H9 (cell line): ENCODE results near the gene CCSER1. TPM values are rescaled to one million over a fixed set of nuclear protein-coding genes. Genes with fewer than 3 reads are reported as not detected.

Experiments used
- DNase-seq: peaks from one replicate; pipeline ENCODE4 v3.0.0-alpha.2; 2017
- H2AFZ ChIP-seq: one replicate; pipeline ENCODE4 v1.6.1; 2013; ENCODE audit warnings: mild to moderate bottlenecking, low read length, control low read depth, moderate library complexity
- H2AK5ac ChIP-seq: 2 replicates; pipeline ENCODE4 v1.6.1; 2013; ENCODE audit warnings: low read length, control low read depth, mixed read lengths; ENCODE audit not compliant: insufficient read length
- H2BK120ac ChIP-seq: one replicate; pipeline ENCODE4 v1.6.1; 2013; ENCODE audit warnings: low read depth, mild to moderate bottlenecking, low read length, control low read depth, inconsistent platforms; ENCODE audit not compliant: poor library complexity, severe bottlenecking
- H2BK12ac ChIP-seq: 2 replicates; pipeline ENCODE4 v1.6.1; 2013; ENCODE audit warnings: low read length, control low read depth, mixed read lengths, low read depth; ENCODE audit not compliant: insufficient read length
- H2BK15ac ChIP-seq: 2 replicates; pipeline ENCODE4 v1.6.1; 2013; ENCODE audit warnings: low read depth, low read length, control low read depth
- H2BK20ac ChIP-seq: one replicate; pipeline ENCODE4 v1.6.1; 2013; ENCODE audit warnings: low read depth, mild to moderate bottlenecking, low read length, control low read depth, inconsistent platforms; ENCODE audit not compliant: poor library complexity, severe bottlenecking
- H2BK5ac ChIP-seq: 2 replicates; pipeline ENCODE4 v1.6.1; 2013; ENCODE audit warnings: low read length, control low read depth, mixed read lengths; ENCODE audit not compliant: insufficient read length
- H3K14ac ChIP-seq: 2 replicates; pipeline ENCODE4 v1.6.1; 2013; ENCODE audit warnings: low read length, control low read depth; ENCODE audit not compliant: insufficient read depth
- H3K18ac ChIP-seq: 2 replicates; pipeline ENCODE4 v1.6.1; 2013; ENCODE audit warnings: low read depth, mild to moderate bottlenecking, mixed read lengths, low read length, control low read depth; ENCODE audit not compliant: insufficient read length
- H3K23ac ChIP-seq: 2 replicates; pipeline ENCODE4 v1.6.1; 2013; ENCODE audit warnings: low read length, control low read depth, mixed read lengths, low read depth; ENCODE audit not compliant: insufficient read length
- H3K23me2 ChIP-seq: 2 replicates; pipeline ENCODE4 v1.6.1; 2013; ENCODE audit warnings: low read depth, mild to moderate bottlenecking, mixed read lengths, low read length, control low read depth; ENCODE audit not compliant: insufficient read length, poor library complexity, severe bottlenecking
- H3K27ac ChIP-seq: 2 replicates; pipeline ENCODE4 v1.5.1; 2013; ENCODE audit warnings: low read length, control low read depth, mixed read lengths, low read depth; ENCODE audit not compliant: insufficient read length
- H3K27me3 ChIP-seq: 2 replicates; pipeline ENCODE4 v1.6.1; 2013; ENCODE audit warnings: low read length, control low read depth, inconsistent platforms; ENCODE audit not compliant: insufficient read depth
- H3K4ac ChIP-seq: 2 replicates; pipeline ENCODE4 v1.6.1; 2013; ENCODE audit warnings: low read depth, mild to moderate bottlenecking, control low read depth, inconsistent platforms, low read length, moderate library complexity
- H3K4me1 ChIP-seq: 2 replicates; pipeline ENCODE4 v1.6.1; 2013; ENCODE audit warnings: low read length, control low read depth, inconsistent platforms; ENCODE audit not compliant: insufficient read depth
- H3K4me2 ChIP-seq: 2 replicates; pipeline ENCODE4 v1.6.1; 2013; ENCODE audit warnings: low read length, control low read depth, mixed read lengths; ENCODE audit not compliant: insufficient read length, insufficient read depth
- H3K56ac ChIP-seq: 2 replicates; pipeline ENCODE4 v1.6.1; 2013; ENCODE audit warnings: low read depth, mild to moderate bottlenecking, mixed read lengths, low read length, control low read depth; ENCODE audit not compliant: insufficient read length
- H3K79me1 ChIP-seq: 2 replicates; pipeline ENCODE4 v1.6.1; 2013; ENCODE audit warnings: low read depth, mild to moderate bottlenecking, moderate library complexity, low read length, control low read depth, inconsistent platforms; ENCODE audit not compliant: insufficient read depth, poor library complexity, severe bottlenecking
- H3K79me2 ChIP-seq: 2 replicates; pipeline ENCODE4 v1.6.1; 2013; ENCODE audit warnings: low read length, control low read depth, inconsistent platforms; ENCODE audit not compliant: insufficient read depth
- H3K9ac ChIP-seq: 2 replicates; pipeline ENCODE4 v1.6.1; 2013; ENCODE audit warnings: low read length, control low read depth, mixed read lengths; ENCODE audit not compliant: insufficient read length; ENCODE audit errors: extremely low read depth
- H3K9me3 ChIP-seq: one replicate; pipeline ENCODE4 v1.6.1; 2013; ENCODE audit warnings: low read depth, low read length, inconsistent platforms; ENCODE audit not compliant: control insufficient read depth
- H3T11ph ChIP-seq: one replicate; pipeline ENCODE4 v1.6.1; 2013; ENCODE audit warnings: mild to moderate bottlenecking, low read length, control low read depth, inconsistent platforms
- H4K20me1 ChIP-seq: one replicate; pipeline ENCODE4 v1.6.1; 2013; ENCODE audit not compliant: control insufficient read depth, insufficient read length, insufficient read depth
- H4K5ac ChIP-seq: 2 replicates; pipeline ENCODE4 v1.6.1; 2013; ENCODE audit warnings: low read depth, mild to moderate bottlenecking, mixed read lengths, low read length, control low read depth; ENCODE audit not compliant: insufficient read length
- H4K8ac ChIP-seq: replicated peaks from 2 replicates; pipeline ENCODE4 v1.6.1; 2013; ENCODE audit warnings: low read length, control low read depth, mixed read lengths, low read depth; ENCODE audit not compliant: insufficient read length
- H4K91ac ChIP-seq: 2 replicates; pipeline ENCODE4 v1.6.1; 2013; ENCODE audit warnings: low read depth, mild to moderate bottlenecking, moderate library complexity, mixed read lengths, low read length, control low read depth; ENCODE audit not compliant: insufficient read length
- H3K27ac Mint-ChIP-seq, 3 experiments: 2 replicates in 2 of 3; 3 replicates in 1 of 3; pipeline ENCODE4 v1.8.0; 2020 to 2021; ENCODE audit warnings: mixed read lengths in 3 of 3, mild to moderate bottlenecking in 1 of 3, moderate library complexity in 1 of 3
- H3K27me3 Mint-ChIP-seq: 2 replicates; pipeline ENCODE4 v1.8.0; 2021; ENCODE audit warnings: low read depth, mild to moderate bottlenecking, moderate library complexity, mixed read lengths
- H3K36me3 Mint-ChIP-seq, 3 experiments: 2 replicates in 2 of 3; 3 replicates in 1 of 3; pipeline ENCODE4 v1.8.0; 2020 to 2021; ENCODE audit warnings: low read depth in 3 of 3, mixed read lengths in 3 of 3; ENCODE audit not compliant: insufficient read depth in 1 of 3
- H3K4me1 Mint-ChIP-seq, 2 experiments: 2 replicates each; pipeline ENCODE4 v1.8.0; 2020; ENCODE audit warnings: mixed read lengths in 2 of 2
- H3K4me3 Mint-ChIP-seq, 2 experiments: 2 replicates in 1 of 2; 3 replicates in 1 of 2; pipeline ENCODE4 v1.8.0; 2020 to 2021; ENCODE audit warnings: mild to moderate bottlenecking in 2 of 2, mixed read lengths in 2 of 2, moderate library complexity in 1 of 2
- H3K9me3 Mint-ChIP-seq, 2 experiments: 2 replicates in 1 of 2; 3 replicates in 1 of 2; pipeline ENCODE4 v1.8.0; 2020; ENCODE audit warnings: mild to moderate bottlenecking in 2 of 2, mixed read lengths in 2 of 2, moderate library complexity in 1 of 2
- CTCF ChIP-seq: fragments of 200-600 bp; sonication (generic); conservative IDR thresholded peaks from 3 replicates; pipeline ENCODE4 v1.8.0; 2021; ENCODE audit warnings: antibody characterized with exemption, mild to moderate bottlenecking
- WGBS: extraction: QIAGEN DNeasy Blood & Tissue Kit; methylation state at CpG from one replicate; pipeline ENCODE4 v1.1.7; 2013; ENCODE audit warnings: missing lambda C conversion rate, low lambda C conversion rate, mixed read lengths; ENCODE audit not compliant: insufficient read length; ENCODE audit errors: extremely low coverage; 5-methylcytosine and 5-hydroxymethylcytosine counted together
- total RNA-seq: library from RNA; stranded (reverse); gene quantifications from 2 replicates; pipeline ENCODE4 v1.2.1, GENCODE V29; 2021

CCSER1 gene
- total RNA-seq, 1 experiment from 2014 or later, result 0.37 TPM

GRCh38 chr4:91288702-91289311 lies 1161.6 kb downstream of the CCSER1 start:
- no peak overlapping the region for H3T11ph ChIP-seq
- no peak overlapping the region for H2AFZ ChIP-seq
- no peak overlapping the region for H2BK5ac ChIP-seq
- Mint-ChIP-seq H3K9me3 (peaks cover 7 to 9% of the 10 kb centered on the region in 2 experiments; a peak in 3 of 5 replicates), H3K27me3 (no peaks in the 10 kb centered on the region), H3K27ac (0 out of 7 replicates have a peak overlapping the region, but pooled peaks of 1 of the 3 experiments have one; percentile 16), H3K36me3 (peaks cover 0 to 15% (median 3%) of the 10 kb centered on the region in 3 experiments; a peak in 4 of 7 replicates), H3K4me3 (no peak overlapping the region), H3K4me1 (peaks cover 2 to 3% of the 10 kb centered on the region in 2 experiments; a peak in 2 of 4 replicates)
- no peak overlapping the region for H2BK12ac ChIP-seq
- no peak overlapping the region for H3K9ac ChIP-seq
- H2BK20ac ChIP-seq, result no peak overlapping the region
- H4K8ac ChIP-seq, result no peak overlapping the region
- H3K4me1 ChIP-seq, result no peaks in the 10 kb centered on the region; the same call in 1 of the 2 replicates
- no peaks in the 10 kb centered on the region for H3K23me2 ChIP-seq
- no peak overlapping the region for H2BK120ac ChIP-seq
- no peak overlapping the region for H2AK5ac ChIP-seq
- H4K91ac ChIP-seq, result no peak overlapping the region
- no peaks in the 10 kb centered on the region for H3K79me1 ChIP-seq
- TF ChIP-seq CTCF, result no peak
- H3K23ac ChIP-seq, result no peak overlapping the region
- no peak overlapping the region for H3K56ac ChIP-seq
- H2BK15ac ChIP-seq, result no peak overlapping the region
- H3K27ac ChIP-seq, result no peak overlapping the region
- H3K79me2 ChIP-seq, result no peaks in the 10 kb centered on the region
- no peak overlapping the region for H3K4me2 ChIP-seq
- no peak overlapping the region for H3K18ac ChIP-seq
- no peaks in the 10 kb centered on the region for H3K27me3 ChIP-seq
- H3K14ac ChIP-seq, result no peak overlapping the region
- no peaks in the 10 kb centered on the region for H4K20me1 ChIP-seq
- no peak overlapping the region for H3K4ac ChIP-seq
- no peaks in the 10 kb centered on the region for H3K9me3 ChIP-seq
- no peak overlapping the region for H4K5ac ChIP-seq
- no CpG with 5 or more reads among the region's 2 CpGs for WGBS
- DNase-seq, result no peak
